ENCODE results near the gene MTA1. TPM values are rescaled to one million over a fixed set of nuclear protein-coding genes. Genes with fewer than 3 reads are reported as not detected.
A peak's percentile ranks its signal among the peaks of the same experiment; 100 is the strongest.

MTA1 gene
- total and polyA plus RNA-seq, 11 donors: 71.8 to 191 (median 109) TPM

- H3K36me3 ChIP-seq: no peaks in the 10 kb centered on the region
- peaks cover 0 to 29% (median 0%) of the 10 kb centered on the region in 9 donors for H3K27me3 ChIP-seq
- H3K27ac ChIP-seq: no peak overlapping the region
- WGBS, 4 donors: 54 to 66% (median 56%) methylated on average over 5 of the region's 5 CpGs
- ATAC-seq (no peak), DNase-seq (peak in 1 of 5 donors; percentile 9)
- peaks cover 0 to 1% (median 0%) of the 10 kb centered on the region in 12 donors for H3K9me3 ChIP-seq
- peaks cover 0 to 30% (median 15%) of the 10 kb centered on the region in 12 donors for H3K4me1 ChIP-seq
- peak overlapping the region in 4 of 12 donors; percentile 8 to 53 (median 44) for H3K4me3 ChIP-seq
- TF ChIP-seq POLR2A (IDR thresholded peaks at IDR 0.05): no peak
- TF ChIP-seq, protein P1, sequence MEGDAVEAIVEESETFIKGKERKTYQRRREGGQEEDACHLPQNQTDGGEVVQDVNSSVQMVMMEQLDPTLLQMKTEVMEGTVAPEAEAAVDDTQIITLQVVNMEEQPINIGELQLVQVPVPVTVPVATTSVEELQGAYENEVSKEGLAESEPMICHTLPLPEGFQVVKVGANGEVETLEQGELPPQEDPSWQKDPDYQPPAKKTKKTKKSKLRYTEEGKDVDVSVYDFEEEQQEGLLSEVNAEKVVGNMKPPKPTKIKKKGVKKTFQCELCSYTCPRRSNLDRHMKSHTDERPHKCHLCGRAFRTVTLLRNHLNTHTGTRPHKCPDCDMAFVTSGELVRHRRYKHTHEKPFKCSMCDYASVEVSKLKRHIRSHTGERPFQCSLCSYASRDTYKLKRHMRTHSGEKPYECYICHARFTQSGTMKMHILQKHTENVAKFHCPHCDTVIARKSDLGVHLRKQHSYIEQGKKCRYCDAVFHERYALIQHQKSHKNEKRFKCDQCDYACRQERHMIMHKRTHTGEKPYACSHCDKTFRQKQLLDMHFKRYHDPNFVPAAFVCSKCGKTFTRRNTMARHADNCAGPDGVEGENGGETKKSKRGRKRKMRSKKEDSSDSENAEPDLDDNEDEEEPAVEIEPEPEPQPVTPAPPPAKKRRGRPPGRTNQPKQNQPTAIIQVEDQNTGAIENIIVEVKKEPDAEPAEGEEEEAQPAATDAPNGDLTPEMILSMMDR (IDR thresholded peaks at IDR 0.05): no peak
- intact Hi-C loops (cut with DNase I): loop anchor here in 1 of 10 donors (10.0 kb wide), 1 partner anchor 74 kb away; the partner anchor contains the start of gene CRIP1
Measured at GRCh38 chr14:105410642-105411016, 9.0 kb upstream of the MTA1 start.

GRCh38 chr14:105411017-105411941 is 8.3 kb upstream of the MTA1 start:
- DNase-seq (peak in 2 of 5 donors; percentile 39 to 77), ATAC-seq (peak in 3 of 4 donors; percentile 40 to 65 (median 62))
- TF ChIP-seq, protein P1 (IDR thresholded peaks at IDR 0.05): no peak
- TF ChIP-seq POLR2A (IDR thresholded peaks at IDR 0.05): no peak
- Histone ChIP-seq H3K27me3 (peaks cover 0 to 29% (median 0%) of the 10 kb centered on the region in 9 donors), H3K4me3 (peak overlapping the region in 11 of 12 donors; percentile 8 to 53 (median 41)), H3K27ac (no peak overlapping the region), H3K4me1 (peaks cover 0 to 32% (median 18%) of the 10 kb centered on the region in 12 donors), H3K9me3 (no peaks in the 10 kb centered on the region), H3K36me3 (no peaks in the 10 kb centered on the region)
- 9 to 42% (median 12%) methylated on average over 23 to 86 of the region's 86 CpGs for WGBS, 4 donors
- intact Hi-C loops (cut with DNase I): loop anchor here in 1 of 10 donors (10.0 kb wide), 1 partner anchor 74 kb away; the partner anchor contains the start of gene CRIP1

DNA sequence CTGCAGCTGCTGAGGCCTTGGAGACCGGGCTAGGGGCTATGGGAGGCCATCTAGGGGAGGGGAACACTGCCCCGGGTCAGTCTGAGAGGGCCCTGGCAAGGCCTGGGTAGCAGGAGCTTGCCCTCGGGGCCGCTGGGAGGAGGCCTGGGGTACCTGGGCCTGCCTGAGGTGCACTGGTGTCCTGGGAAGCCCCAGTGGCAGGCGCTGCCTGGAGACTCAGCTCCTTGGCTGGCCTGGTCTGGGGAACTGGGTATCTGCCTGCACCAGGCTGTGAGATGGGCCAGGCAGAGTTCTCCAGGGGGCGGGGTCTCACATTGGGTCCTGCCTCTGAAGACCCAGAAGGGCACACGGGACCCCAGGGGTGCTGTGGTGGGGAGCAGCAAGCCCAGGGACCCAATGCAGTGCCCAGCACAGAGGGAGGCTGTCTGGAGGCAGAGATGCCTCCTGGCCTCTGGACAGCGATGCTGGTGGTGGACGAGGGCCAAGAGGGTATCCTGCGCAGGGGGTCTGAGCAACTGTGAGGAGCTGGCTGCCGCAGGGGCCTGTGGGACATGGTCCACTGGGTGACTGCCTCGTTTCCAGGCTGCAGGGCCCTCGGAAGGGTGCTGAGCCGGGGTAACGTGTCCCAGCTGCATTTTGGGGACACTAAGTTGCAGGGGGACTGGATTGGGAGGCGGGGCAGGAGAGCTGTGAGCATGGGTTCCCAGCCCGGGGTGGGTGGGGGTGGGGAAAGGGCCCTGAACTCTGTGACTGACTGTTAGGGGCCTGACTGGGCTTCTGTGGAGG is 7.4 kb upstream of the MTA1 start:
- Histone ChIP-seq H3K9me3 (no peaks in the 10 kb centered on the region), H3K27me3 (peaks cover 0 to 29% (median 0%) of the 10 kb centered on the region in 9 donors), H3K4me3 (no peak overlapping the region), H3K36me3 (no peaks in the 10 kb centered on the region), H3K4me1 (peaks cover 0 to 32% (median 18%) of the 10 kb centered on the region in 12 donors), H3K27ac (no peak overlapping the region)
- peak in 1 of 5 donors; percentile 57 for DNase-seq
- intact Hi-C loops (cut with DNase I): loop anchor here in 1 of 10 donors (10.0 kb wide), 1 partner anchor 73 kb away; the partner anchor contains the start of gene CRIP1
- ATAC-seq: no peak
- TF ChIP-seq, protein P1 (IDR thresholded peaks at IDR 0.05): no peak
- TF ChIP-seq POLR2A (IDR thresholded peaks at IDR 0.05): no peak
- WGBS, 4 donors: 82 to 86% (median 84%) methylated on average over 14 to 17 of the region's 17 CpGs

Measured in heart left ventricle (tissue), 16 donors.